ENCODE measurements around the gene TFPI2.

TFPI2 gene

DNA sequence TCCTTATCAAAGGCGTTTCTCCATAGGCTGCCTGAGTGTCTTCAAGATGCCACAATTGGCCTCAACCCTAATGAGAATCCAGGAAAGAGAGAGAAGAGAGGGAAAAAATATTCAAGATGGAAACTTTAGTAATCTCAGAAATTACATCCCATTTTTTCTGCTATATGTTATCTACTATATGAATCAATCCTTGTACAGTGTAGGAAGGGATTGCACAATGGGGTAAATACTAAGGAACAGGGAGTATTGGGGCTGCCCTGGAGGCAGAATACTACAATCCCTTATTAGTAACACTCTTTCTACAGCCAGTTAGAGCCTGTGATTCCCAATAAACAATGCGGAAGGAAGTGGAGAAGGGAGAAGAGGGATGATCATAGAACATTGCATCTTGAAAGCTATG, 27.9 kb downstream of the TFPI2 start:
- in situ Hi-C loops (cut with MboI; ENCODE audit: low pct_unique_long_range_greater_than_20kb, low sequenced_read_pairs) = no loop called here
- DNase-seq = no peak

DNA sequence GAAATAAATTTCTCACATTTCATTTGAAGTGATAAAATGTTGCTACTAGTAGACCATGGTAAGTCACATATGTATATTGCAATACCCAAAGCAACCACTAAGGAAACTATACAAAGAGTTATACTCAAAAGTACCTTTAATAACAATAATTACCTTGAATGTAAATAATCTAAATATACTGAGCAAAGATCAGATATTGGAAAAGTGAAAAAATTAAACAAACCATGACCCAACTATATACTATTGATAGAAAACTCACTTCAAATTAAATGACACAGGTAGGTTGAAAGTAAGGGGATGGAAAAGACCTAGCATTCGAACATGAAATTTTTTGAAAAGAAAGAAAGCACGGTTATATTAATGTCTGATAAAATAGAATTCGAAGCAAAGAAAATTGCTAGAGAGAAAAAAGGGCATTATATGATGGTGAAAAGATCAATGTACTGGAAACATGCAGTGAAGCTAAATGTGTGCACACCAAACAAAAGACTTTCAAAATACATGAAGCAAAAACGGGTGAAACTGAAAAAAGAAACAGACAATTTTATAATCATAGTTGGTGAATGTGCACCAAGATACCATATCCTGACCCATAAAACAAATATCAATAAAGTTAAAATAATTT, 29.1 kb downstream of the TFPI2 start:
- no peak for DNase-seq
- in situ Hi-C loops (cut with MboI; ENCODE audit: low pct_unique_long_range_greater_than_20kb, low sequenced_read_pairs) = no loop called here

DNA sequence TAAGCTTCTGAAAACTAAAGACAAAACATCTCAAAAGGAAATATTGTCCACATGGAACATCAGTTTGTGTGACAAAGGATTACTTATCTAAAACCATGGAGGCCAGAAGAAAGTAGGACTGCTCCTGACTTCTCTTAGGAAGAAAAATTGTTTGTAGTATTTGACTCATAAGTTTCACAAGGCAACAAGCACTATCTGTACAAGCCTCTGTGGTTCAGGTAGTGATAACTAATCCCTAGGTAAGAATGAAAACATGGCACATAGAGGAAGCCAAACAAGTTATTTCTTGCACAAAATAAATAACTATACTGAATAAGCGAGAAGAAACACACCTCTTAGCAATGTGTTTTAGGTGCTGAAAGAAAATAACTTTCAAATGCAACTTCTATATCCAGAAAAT, 30.3 kb downstream of the TFPI2 start:
- DNase-seq = no peak
- in situ Hi-C loops (cut with MboI; ENCODE audit: low pct_unique_long_range_greater_than_20kb, low sequenced_read_pairs) = no loop called here

DNA sequence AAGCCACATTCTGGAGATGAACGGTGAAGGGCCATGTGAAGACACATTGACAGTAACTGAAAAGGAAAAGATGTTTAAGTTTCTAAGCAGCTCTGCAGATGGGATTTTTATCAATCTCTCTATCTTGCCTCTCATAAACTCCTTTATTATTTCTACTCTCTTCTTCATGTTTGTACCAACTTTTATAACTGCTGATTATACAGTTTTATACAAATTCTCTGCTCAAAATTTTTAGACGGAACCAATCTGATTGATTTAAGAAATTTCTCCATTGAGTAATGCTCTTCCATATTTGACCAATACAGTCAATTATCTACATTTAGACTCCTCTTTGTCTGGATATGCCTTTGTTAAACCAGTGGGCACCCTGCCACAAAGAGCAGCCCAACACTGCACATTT, 31.7 kb downstream of the TFPI2 start:
- DNase-seq = no peak
- in situ Hi-C loops (cut with MboI; ENCODE audit: low pct_unique_long_range_greater_than_20kb, low sequenced_read_pairs) = no loop called here

DNA sequence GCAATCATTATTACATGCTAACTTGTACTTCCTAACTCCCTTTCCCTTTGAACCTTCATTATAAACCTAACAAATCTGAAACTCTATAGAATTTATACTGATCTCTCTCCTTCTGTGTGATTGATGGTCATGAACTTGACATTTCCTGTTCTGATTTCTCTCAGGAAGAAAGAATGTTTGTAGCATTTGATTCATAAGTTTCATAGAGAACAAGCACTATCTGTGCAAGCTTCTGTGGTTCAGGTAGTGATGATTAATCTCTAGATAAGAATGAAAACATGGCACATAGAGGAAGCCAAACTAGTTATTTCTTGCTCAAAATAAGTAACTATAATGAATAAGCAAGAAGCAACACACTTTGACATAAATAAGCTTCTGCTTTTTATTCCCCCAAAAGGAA, 34.2 kb downstream of the TFPI2 start:
- DNase-seq = no peak
- in situ Hi-C loops (cut with MboI; ENCODE audit: low pct_unique_long_range_greater_than_20kb, low sequenced_read_pairs) = no loop called here

DNA sequence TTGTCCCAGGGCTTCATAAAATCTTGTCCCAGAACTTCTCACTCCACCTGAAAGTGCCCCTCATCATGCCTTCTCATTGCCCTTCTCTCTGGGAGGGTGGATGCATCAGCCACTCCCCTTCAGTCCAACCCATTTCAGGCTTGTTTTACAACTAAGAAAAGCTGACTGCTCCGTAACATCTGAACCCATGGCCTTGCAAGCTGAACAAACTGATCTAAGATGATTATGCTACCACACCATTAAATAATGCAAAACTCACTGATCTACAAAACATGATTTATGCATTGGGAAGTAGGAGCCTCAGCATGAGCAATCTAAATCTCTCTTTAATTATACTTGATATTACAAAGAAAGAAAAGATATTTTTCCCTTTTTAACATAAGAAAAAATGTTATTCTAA, 34.8 kb downstream of the TFPI2 start:
- in situ Hi-C loops (cut with MboI; ENCODE audit: low pct_unique_long_range_greater_than_20kb, low sequenced_read_pairs) = no loop called here
- no peak for DNase-seq

DNA sequence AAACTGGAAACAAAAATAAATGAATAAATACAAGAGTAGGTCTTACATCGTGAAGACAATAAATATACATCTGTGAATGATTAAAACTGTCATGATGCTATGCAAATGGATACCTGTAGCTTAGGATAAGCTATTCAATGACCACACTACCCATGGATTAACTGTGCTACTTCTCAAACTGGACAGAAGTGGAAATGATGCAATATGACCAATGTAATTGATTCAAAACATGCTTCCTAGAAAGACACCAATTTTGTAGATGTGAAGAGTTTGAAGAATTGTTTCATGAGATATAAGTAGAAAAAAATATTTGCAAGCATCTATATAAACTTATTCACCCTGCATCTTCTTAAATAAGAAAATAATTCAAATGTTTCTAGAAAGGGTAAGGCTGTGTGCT, 36.1 kb downstream of the TFPI2 start:
- in situ Hi-C loops (cut with MboI; ENCODE audit: low pct_unique_long_range_greater_than_20kb, low sequenced_read_pairs) = no loop called here
- DNase-seq = no peak

DNA sequence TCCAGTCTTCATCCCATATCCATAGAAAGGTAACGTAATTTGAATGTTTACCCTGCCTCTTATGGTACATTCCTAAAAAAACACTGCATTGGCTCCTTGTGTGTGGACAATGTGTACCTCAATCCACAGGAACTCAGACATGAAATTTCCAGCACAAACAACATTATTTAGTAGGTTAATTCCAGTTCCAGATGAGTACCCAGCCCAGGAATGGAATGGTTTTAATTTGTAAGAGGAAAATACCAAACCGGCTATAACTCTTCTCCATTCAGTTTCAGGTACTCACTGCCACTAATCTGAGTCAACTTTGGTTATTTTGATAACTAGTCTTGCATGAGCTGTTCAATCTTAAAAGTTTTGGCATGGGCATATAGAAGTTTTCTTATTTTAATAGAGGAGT, 39.0 kb downstream of the TFPI2 start:
- DNase-seq = no peak
- in situ Hi-C loops (cut with MboI; ENCODE audit: low pct_unique_long_range_greater_than_20kb, low sequenced_read_pairs) = no loop called here

DNA sequence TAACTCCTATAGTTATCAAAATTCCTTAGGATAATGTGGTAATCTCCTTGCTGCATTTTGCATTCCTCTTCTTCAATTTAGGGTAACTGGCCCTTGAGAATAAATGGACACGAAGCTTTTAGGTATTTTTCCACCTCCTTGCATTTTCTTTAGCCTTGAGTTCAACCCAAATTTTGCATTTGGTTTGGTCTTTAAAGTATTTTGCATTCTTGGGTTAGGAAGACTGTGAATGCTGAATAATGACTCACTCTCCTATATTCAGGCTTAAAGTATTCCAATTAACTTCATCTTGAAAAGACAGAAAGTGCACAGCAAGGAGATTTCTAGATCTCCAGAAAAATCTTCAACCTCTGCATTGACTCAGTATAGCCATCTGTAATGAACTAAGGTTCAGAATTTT, 47.3 kb downstream of the TFPI2 start:
- DNase-seq = no peak
- in situ Hi-C loops (cut with MboI; ENCODE audit: low pct_unique_long_range_greater_than_20kb, low sequenced_read_pairs) = no loop called here

DNA sequence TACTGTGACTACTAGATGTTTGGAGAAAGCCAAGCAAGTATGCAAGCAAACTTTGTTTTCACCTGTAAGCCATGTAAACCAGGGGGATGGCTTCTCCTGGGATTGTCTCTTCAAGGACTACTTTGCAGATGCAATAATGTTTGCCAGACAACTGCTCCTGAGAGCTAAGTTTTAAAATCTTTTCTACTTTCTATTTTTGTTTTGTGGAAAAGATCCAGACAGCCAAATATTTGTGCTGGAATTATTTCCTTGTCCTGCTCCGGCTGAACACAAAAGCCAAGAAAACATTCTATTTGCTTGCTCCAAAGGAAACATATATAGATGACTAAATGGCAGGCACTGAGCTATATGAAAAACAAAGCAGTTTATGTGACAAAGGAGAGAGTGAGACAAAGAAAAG, 51.6 kb downstream of the TFPI2 start:
- in situ Hi-C loops (cut with MboI; ENCODE audit: low pct_unique_long_range_greater_than_20kb, low sequenced_read_pairs) = no loop called here
- DNase-seq = no peak

DNA sequence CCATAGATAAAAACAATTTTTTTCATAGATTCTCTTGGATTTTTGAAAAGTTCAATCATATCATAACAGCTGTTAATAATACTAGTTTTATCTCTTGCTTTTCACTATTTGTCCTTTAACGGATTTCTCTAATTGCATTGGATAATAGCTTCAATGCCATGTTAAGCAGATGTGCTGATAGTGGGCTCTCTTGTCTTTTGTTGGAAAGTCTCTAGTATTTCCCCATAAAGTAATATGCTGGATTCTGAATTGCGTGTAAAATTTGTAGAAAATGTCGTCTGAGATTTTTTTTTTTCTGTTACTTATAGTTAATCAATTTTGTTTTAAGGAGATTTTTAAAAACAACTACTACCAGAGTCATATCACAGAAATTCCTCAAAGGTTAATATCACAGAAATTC, 53.3 kb downstream of the TFPI2 start:
- no peak for DNase-seq
- in situ Hi-C loops (cut with MboI; ENCODE audit: low pct_unique_long_range_greater_than_20kb, low sequenced_read_pairs) = no loop called here

DNA sequence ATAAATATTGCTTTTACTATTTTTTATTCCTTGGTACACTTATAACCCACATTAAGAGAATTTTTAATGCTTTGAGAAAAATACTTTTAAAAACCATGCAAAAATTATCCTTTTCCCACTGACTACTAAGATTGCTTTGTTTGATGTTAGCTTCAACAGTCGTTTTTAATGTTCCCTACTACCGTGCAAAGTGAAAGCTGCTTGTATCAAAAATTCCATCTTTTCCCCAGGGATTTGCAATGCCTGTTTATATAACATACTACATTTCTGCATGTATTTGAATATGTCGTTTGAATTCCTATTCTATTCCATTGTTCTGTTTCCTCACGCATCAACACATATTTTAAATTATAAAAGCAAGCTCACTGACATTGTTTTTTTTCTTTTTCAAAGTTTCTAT, 54.4 kb downstream of the TFPI2 start:
- no peak for DNase-seq
- in situ Hi-C loops (cut with MboI; ENCODE audit: low pct_unique_long_range_greater_than_20kb, low sequenced_read_pairs) = no loop called here

DNA sequence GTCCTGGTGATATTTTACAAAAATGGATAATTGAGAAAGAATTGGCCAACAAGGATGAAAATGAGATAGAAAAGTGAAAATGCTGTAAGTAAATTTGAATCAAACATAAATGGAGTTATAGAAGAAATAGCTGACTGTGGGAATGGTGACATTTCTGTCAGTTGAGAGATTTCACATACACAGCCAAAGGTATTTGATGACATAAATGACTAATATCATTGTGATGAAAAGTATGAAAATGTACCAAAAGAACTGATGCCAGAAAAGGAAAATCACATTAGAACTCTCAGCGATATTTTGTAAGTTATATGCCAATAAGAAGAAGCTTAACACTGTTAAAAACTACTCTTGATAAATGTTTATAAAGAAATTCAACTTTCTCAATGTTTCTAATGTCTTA, 54.9 kb downstream of the TFPI2 start:
- in situ Hi-C loops (cut with MboI; ENCODE audit: low pct_unique_long_range_greater_than_20kb, low sequenced_read_pairs) = no loop called here
- no peak for DNase-seq
